D721Med (cell line): ENCODE data around the gene REEP3.

Experiments used
- DNase-seq: peaks from one replicate; pipeline ENCODE4 v3.0.0; 2011; ENCODE audit warnings: low spot score; ENCODE audit not compliant: insufficient read length
- FAIRE-seq: peaks from 2 replicates; lab custom pipeline; 2011; peaks lifted over from hg19 to GRCh38; lab: Jason Lieb, UNC
- CTCF ChIP-seq: IDR thresholded peaks from 2 replicates; pipeline ENCODE4 v1.5.1; 2012; ENCODE audit warnings: mild to moderate bottlenecking, control low read depth; ENCODE audit not compliant: insufficient read depth; ENCODE audit errors: missing control alignments

Gene REEP3

GRCh38 chr10:63641366-63641765, 120.2 kb downstream of the REEP3 start:
- FAIRE-seq (no peak), DNase-seq (no peak)
- TF ChIP-seq CTCF = no peak

- no peak for DNase-seq
- no peak for TF ChIP-seq CTCF
- FAIRE-seq = no peak
These were observed 120.6 kb downstream of the REEP3 start for GRCh38 chr10:63641799-63642198.

- FAIRE-seq (no peak), DNase-seq (no peak)
- TF ChIP-seq CTCF = no peak
These were observed 121.6 kb downstream of the REEP3 start for GRCh38 chr10:63642808-63643207.

- no peak for TF ChIP-seq CTCF
- FAIRE-seq = no peak
- no peak for DNase-seq
These were observed 123.4 kb downstream of the REEP3 start for GRCh38 chr10:63644418-63645142.

- TF ChIP-seq CTCF = no peak
- no peak for DNase-seq
- FAIRE-seq = no peak
These were observed 124.0 kb downstream of the REEP3 start for GRCh38 chr10:63645195-63645594.

- FAIRE-seq (no peak), DNase-seq (no peak)
- TF ChIP-seq CTCF = no peak
These were observed 125.3 kb downstream of the REEP3 start for GRCh38 chr10:63646491-63646890.

- no peak for FAIRE-seq
- no peak for DNase-seq
- no peak for TF ChIP-seq CTCF
These were observed 130.7 kb downstream of the REEP3 start for GRCh38 chr10:63651864-63652263.
